ENCODE data around the gene ANKS1B.

Gene ANKS1B

GRCh38 chr12:99910342-99910741 is 74.4 kb downstream of the ANKS1B start:
- in situ Hi-C loops (cut with MboI; ENCODE audit: low sequenced_read_pairs, unreplicated experiment), result no loop called here
- no peak for TF ChIP-seq CTCF (IDR thresholded peaks at IDR 0.05; ENCODE audit: borderline replicate concordance, control extremely low read depth, extremely low read depth, insufficient read depth, missing control alignments)
- DNase-seq (ENCODE audit: low spot score), result no peak

- TF ChIP-seq CTCF (IDR thresholded peaks at IDR 0.05; ENCODE audit: borderline replicate concordance, control extremely low read depth, extremely low read depth, insufficient read depth, missing control alignments), result no peak
- no peak for DNase-seq (ENCODE audit: low spot score)
- in situ Hi-C loops (cut with MboI; ENCODE audit: low sequenced_read_pairs, unreplicated experiment), result no loop called here
Measured at GRCh38 chr12:99906786-99907579, 77.8 kb downstream of the ANKS1B start.

DNA sequence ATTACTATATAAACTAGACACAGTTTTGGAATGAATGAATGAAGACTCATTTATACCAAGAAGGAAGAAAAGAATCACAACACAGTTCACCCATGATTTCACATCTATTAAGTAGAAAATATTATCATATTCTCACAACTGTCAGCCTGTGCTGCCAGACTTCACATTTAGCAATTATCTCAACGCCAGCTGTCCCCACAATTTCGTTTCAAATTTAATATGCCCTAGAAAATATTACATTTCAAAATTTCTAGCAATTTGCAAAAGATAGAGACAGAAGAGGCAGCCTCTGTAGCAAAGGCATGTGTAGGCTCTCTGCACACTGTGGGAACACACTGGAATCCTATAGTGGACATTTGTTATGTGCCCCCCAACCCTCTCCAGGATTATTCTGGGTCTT is 83.6 kb downstream of the ANKS1B start:
- no peak for TF ChIP-seq CTCF (IDR thresholded peaks at IDR 0.05; ENCODE audit: borderline replicate concordance, control extremely low read depth, extremely low read depth, insufficient read depth, missing control alignments)
- no peak for DNase-seq (ENCODE audit: low spot score)
- in situ Hi-C loops (cut with MboI; ENCODE audit: low sequenced_read_pairs, unreplicated experiment), result no loop called here

DNA sequence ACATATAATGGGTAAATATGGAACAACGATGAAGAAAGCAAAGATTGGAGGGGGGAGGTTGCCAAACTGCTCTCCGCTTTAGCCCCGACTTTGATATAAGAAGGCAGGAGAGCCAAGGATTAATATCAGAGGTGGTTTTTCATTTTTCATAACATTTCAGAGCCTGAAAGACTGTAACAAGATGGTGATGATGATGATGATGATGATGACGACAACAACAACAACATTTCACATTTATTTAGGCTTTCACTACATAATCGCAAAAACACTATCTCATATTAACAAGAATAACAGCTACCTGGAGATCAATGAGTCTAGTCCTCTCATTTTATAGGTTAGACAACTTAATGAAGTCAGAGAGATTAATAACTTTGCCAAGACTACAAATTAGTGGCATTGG is 86.1 kb downstream of the ANKS1B start:
- DNase-seq (ENCODE audit: low spot score), result no peak
- TF ChIP-seq CTCF (IDR thresholded peaks at IDR 0.05; ENCODE audit: borderline replicate concordance, control extremely low read depth, extremely low read depth, insufficient read depth, missing control alignments), result no peak
- in situ Hi-C loops (cut with MboI; ENCODE audit: low sequenced_read_pairs, unreplicated experiment), result no loop called here

GRCh38 chr12:99879439-99879838 is 105.3 kb downstream of the ANKS1B start:
- DNase-seq (ENCODE audit: low spot score), result no peak
- in situ Hi-C loops (cut with MboI; ENCODE audit: low sequenced_read_pairs, unreplicated experiment), result no loop called here
- no peak for TF ChIP-seq CTCF (IDR thresholded peaks at IDR 0.05; ENCODE audit: borderline replicate concordance, control extremely low read depth, extremely low read depth, insufficient read depth, missing control alignments)

GRCh38 chr12:99875081-99875480 is 109.7 kb downstream of the ANKS1B start:
- in situ Hi-C loops (cut with MboI; ENCODE audit: low sequenced_read_pairs, unreplicated experiment), result no loop called here
- DNase-seq (ENCODE audit: low spot score), result no peak
- no peak for TF ChIP-seq CTCF (IDR thresholded peaks at IDR 0.05; ENCODE audit: borderline replicate concordance, control extremely low read depth, extremely low read depth, insufficient read depth, missing control alignments)

Data from GM13976 (cell line).